GM12878 (cell line): ENCODE measurements around the gene TMEM171. TPM values are rescaled to one million over a fixed set of nuclear protein-coding genes. Genes with fewer than 3 reads are reported as not detected.

ENCODE experiments used
- ATAC-seq: fragments of 200-7000 bp; cut with Tn5 transposase; 3 replicates; pipeline ENCODE4 v1.9.1; 2020; ENCODE audit warnings: mild to moderate bottlenecking, moderate library complexity
- BruUV-seq: library from RNA; stranded (reverse); fragments of 400-500 nt; replicated peaks from 2 replicates; lab custom pipeline; 2021; lab: Mats Ljungman, UMichigan
- CTCF ChIA-PET: fragments of 300-600 bp; sonication (Branson Sonifier 250); formaldehyde crosslinking; extraction: SDS; loops from one replicate; lab custom pipeline; 2021; ENCODE audit warnings: inconsistent platforms; lab: Yijun Ruan, JAX
- POLR2A ChIA-PET: fragments of 350-600 bp; formaldehyde crosslinking; extraction: SDS; loops from one replicate; lab custom pipeline; 2021; ENCODE audit warnings: inconsistent platforms; lab: Charles Lee
- RAD21 ChIA-PET: fragments of 300-600 bp; sonication (Branson Sonifier 250); formaldehyde crosslinking; loops from one replicate; lab custom pipeline; 2023; ENCODE audit warnings: antibody characterized with exemption; ENCODE audit not compliant: unreplicated experiment; lab: Charles Lee
- SMC1A ChIA-PET: fragments of 300-600 bp; sonication (Branson Sonifier 250); formaldehyde crosslinking; loops from one replicate; lab custom pipeline; 2023; ENCODE audit not compliant: unreplicated experiment, uncharacterized antibody; lab: Charles Lee
- DNase-seq: peaks from one replicate; pipeline ENCODE4 v3.0.0-alpha.2; 2011; ENCODE audit warnings: low read depth, low spot score
- FAIRE-seq: peaks from 3 replicates; lab custom pipeline; 2011; peaks lifted over from hg19 to GRCh38; lab: Jason Lieb, UNC
- H2AFZ ChIP-seq: 2 replicates; pipeline ENCODE4 v1.6.0; 2011; ENCODE audit warnings: low read depth, low read length, control low read depth; ENCODE audit not compliant: control insufficient read depth
- H3K27ac ChIP-seq: 2 replicates; pipeline ENCODE4 v1.5.1; 2011; ENCODE audit warnings: control low read depth; ENCODE audit not compliant: control insufficient read depth, insufficient read depth
- H3K27me3 ChIP-seq, 2 experiments: replicated peaks in 1 of 2; 2 replicates each; pipeline versions ENCODE4 v1.6.0 to v1.6.1; 2011; ENCODE audit warnings: low read length in 1 of 2; ENCODE audit not compliant: control insufficient read depth in 2 of 2, insufficient read depth in 2 of 2
- H3K36me3 ChIP-seq, 2 experiments: 2 replicates each; pipeline ENCODE4 v1.5.1; 2011; ENCODE audit warnings: low read length in 1 of 2; ENCODE audit not compliant: control insufficient read depth in 2 of 2, insufficient read depth in 2 of 2
- H3K4me1 ChIP-seq: 2 replicates; pipeline ENCODE4 v1.6.1; 2011; ENCODE audit warnings: mild to moderate bottlenecking, low read length, moderate library complexity, mixed read lengths; ENCODE audit not compliant: control insufficient read depth, insufficient read depth
- H3K4me2 ChIP-seq: 2 replicates; pipeline ENCODE4 v1.6.0; 2011; ENCODE audit warnings: control low read depth; ENCODE audit not compliant: control insufficient read depth, insufficient read depth
- H3K4me3 ChIP-seq: fragments of 200-600 bp; sonication (generic); 2 replicates; pipeline ENCODE4 v1.5.1; 2016
- H3K79me2 ChIP-seq: 2 replicates; pipeline ENCODE4 v1.6.0; 2011; ENCODE audit warnings: low read length; ENCODE audit not compliant: control insufficient read depth, insufficient read depth
- H3K9ac ChIP-seq: 2 replicates; pipeline ENCODE4 v1.8.0; 2011; ENCODE audit warnings: low read length, control low read depth, mixed read lengths; ENCODE audit not compliant: control insufficient read depth, insufficient read depth
- H3K9me3 ChIP-seq: replicated peaks from 3 replicates; pipeline ENCODE4 v1.5.1; 2011; ENCODE audit warnings: mild to moderate bottlenecking, low read length; ENCODE audit not compliant: control insufficient read depth, insufficient read depth
- H4K20me1 ChIP-seq: 2 replicates; pipeline ENCODE4 v1.6.0; 2011; ENCODE audit not compliant: control insufficient read depth, insufficient read depth
- CHD1 ChIP-seq: IDR thresholded peaks from 2 replicates; pipeline ENCODE4 v1.6.1; 2012; ENCODE audit warnings: low read depth, low read length, improper control_type of control experiment
- CREB1 ChIP-seq: IDR thresholded peaks from 2 replicates; pipeline ENCODE4 v1.6.1; 2012; ENCODE audit warnings: low read depth, mild to moderate bottlenecking, inconsistent platforms
- HDAC6 ChIP-seq: fragments of 200-600 bp; sonication (generic); IDR thresholded peaks from one replicate; pipeline ENCODE4 v1.8.0; 2017; ENCODE audit warnings: antibody characterized with exemption; ENCODE audit not compliant: unreplicated experiment
- MYC ChIP-seq: IDR thresholded peaks from 2 replicates; pipeline ENCODE4 v1.6.1; 2011; ENCODE audit warnings: mild to moderate bottlenecking, low read length, moderate library complexity, inconsistent platforms; ENCODE audit not compliant: insufficient read depth, insufficient replicate concordance, insufficient read length, severe bottlenecking
- SUPT20H ChIP-seq: IDR thresholded peaks from 2 replicates; pipeline ENCODE4 v1.6.1; 2011; ENCODE audit warnings: low read depth, mild to moderate bottlenecking, low read length, moderate library complexity, borderline replicate concordance; ENCODE audit not compliant: control insufficient read depth
- TBL1XR1 ChIP-seq: IDR thresholded peaks from 2 replicates; pipeline ENCODE4 v1.6.1; 2012; ENCODE audit warnings: low read depth, low read length, improper control_type of control experiment
- YY1 ChIP-seq: IDR thresholded peaks from 2 replicates; pipeline ENCODE4 v1.6.1; 2011; ENCODE audit warnings: low read depth, mild to moderate bottlenecking, low read length
- WGBS: methylation state at CpG from one replicate; pipeline ENCODE4 v1.1.6; 2016; ENCODE audit warnings: low lambda C conversion rate; ENCODE audit not compliant: insufficient replicate concordance, insufficient coverage; ENCODE audit errors: missing lambda C conversion rate; 5-methylcytosine and 5-hydroxymethylcytosine counted together
- in situ Hi-C: fragments of 300-500 bp; cut with MboI; formaldehyde crosslinking; loops from 9 replicates; pipeline ENCODE4 v1.14.3; 2018; ENCODE audit warnings: mixed read lengths
- intact Hi-C: fragments of 100-400 bp; cut with micrococcal nuclease; formaldehyde crosslinking; loops from one replicate; pipeline ENCODE4 v1.14.2; 2022; ENCODE audit not compliant: unreplicated experiment
- polyA plus RNA-seq, 11 experiments: library from polyadenylated mRNA; depleted of rRNA in 4 of 11; unstranded in 6 of 11; stranded (reverse) in 5 of 11; fragments of >200 nt; fragmentation: Nextera tagmentation in 4 of 11; fragmentation: Illumina TruSeq in 1 of 11; extraction: Ambion mirVana in 4 of 11; extraction: Trizol in 1 of 11; gene quantifications; 1 replicate in 1 of 11; 2 replicates in 10 of 11; pipeline versions ENCODE4 v1.2.1 to v1.2.3, GENCODE V29; 2011 to 2016; ENCODE audit warnings: inconsistent platforms in 2 of 11, missing spikeins in 2 of 11, low read depth in 1 of 11
- total RNA-seq, 4 experiments: library from RNA; depleted of rRNA in 3 of 4; stranded (reverse); fragments of >200 nt in 3 of 4; fragmentation: Illumina TruSeq in 1 of 4; extraction: Trizol in 1 of 4; gene quantifications; 2 replicates each; pipeline versions ENCODE4 v1.2.1 to v1.2.3, GENCODE V29; 2013 to 2021
- TF ChIP-seq, protein P1 (sequence below): fragments of 450-650 bp; formaldehyde crosslinking; IDR thresholded peaks from 2 replicates; pipeline ENCODE4 v1.4.0; 2022; ENCODE audit warnings: mild to moderate bottlenecking, moderate library complexity

The TMEM171 gene
- total and polyA plus RNA-seq, 10 of the 15 experiments (the other 5 are each of a cell fraction or from before 2014, with no cell fraction given): not detected

DNA sequence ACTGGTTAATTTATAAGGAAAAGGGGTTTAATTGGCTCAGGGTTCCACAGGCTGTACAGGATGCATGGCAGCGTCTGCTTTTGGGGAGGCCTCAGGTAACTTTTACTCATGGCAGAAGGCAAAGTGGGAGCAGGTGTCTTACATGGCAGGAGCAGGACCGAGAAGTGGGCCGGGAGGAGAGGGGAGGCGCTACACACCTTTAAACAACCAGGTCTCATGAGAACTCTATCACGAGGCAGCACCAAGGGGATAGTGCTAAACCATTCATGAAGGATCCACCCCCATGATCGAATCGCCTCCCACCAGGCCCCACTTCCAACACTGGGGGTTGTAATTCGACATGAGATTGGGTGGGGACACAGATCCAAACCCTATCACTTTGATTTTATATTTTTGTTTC lies 21.7 kb downstream of the TMEM171 start (continued):
- no peak for TF ChIP-seq HDAC6
- TF ChIP-seq CREB1: no peak
- TF ChIP-seq, protein P1, sequence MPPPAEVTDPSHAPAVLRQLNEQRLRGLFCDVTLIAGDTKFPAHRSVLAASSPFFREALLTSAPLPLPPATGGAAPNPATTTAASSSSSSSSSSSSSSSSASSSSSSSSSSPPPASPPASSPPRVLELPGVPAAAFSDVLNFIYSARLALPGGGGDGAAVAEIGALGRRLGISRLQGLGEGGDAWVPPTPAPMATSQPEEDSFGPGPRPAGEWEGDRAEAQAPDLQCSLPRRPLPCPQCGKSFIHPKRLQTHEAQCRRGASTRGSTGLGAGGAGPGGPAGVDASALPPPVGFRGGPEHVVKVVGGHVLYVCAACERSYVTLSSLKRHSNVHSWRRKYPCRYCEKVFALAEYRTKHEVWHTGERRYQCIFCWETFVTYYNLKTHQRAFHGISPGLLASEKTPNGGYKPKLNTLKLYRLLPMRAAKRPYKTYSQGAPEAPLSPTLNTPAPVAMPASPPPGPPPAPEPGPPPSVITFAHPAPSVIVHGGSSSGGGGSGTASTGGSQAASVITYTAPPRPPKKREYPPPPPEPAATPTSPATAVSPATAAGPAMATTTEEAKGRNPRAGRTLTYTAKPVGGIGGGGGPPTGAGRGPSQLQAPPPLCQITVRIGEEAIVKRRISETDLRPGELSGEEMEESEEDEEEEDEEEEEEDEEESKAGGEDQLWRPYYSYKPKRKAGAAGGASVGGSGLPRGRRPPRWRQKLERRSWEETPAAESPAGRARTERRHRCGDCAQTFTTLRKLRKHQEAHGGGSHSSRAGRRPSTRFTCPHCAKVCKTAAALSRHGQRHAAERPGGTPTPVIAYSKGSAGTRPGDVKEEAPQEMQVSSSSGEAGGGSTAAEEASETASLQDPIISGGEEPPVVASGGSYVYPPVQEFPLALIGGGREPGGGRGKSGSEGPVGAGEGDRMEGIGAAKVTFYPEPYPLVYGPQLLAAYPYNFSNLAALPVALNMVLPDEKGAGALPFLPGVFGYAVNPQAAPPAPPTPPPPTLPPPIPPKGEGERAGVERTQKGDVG: no peak
- no peak for TF ChIP-seq TBL1XR1

DNA sequence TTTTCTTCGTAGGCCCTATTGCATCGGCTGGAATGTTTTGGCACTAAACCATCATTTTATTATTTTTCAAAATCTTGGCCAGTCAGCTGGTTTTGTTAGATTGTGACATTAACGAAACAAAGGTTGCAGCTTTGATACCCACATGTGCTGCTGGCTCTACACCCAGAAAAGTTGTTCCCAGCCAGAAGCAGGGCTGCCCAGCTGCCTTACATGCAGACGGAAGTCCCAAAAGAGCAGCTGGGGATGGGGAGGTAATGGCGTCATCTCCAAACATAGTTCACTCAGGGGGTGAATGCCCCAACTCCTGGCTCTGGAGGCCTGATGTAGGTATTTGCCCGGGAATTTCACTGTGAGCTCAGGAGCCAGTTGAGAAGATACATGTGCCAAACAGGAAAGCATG lies 23.3 kb downstream of the TMEM171 start:
- Histone ChIP-seq H3K4me1 (no peaks in the 10 kb centered on the region), H4K20me1 (no peaks in the 10 kb centered on the region), H3K4me2 (no peak overlapping the region), H3K27me3 (peaks cover 0 to 2% of the 10 kb centered on the region in 2 experiments; a peak in 2 of 4 replicates), H3K36me3 (no peaks in the 10 kb centered on the region), H3K4me3 (no peak overlapping the region), H2AFZ (no peak overlapping the region), H3K9ac (no peak overlapping the region), H3K27ac (no peak overlapping the region), H3K9me3 (no peaks in the 10 kb centered on the region), H3K79me2 (no peaks in the 10 kb centered on the region)
- CTCF ChIA-PET: interaction anchor here (0.6 kb wide), 1 partner anchor 191 kb away, joined by 3 read pairs; no protein-coding TSS in a partner anchor
- POLR2A ChIA-PET: interaction anchor here (0.7 kb wide), 1 partner anchor 17 kb away, joined by 3 read pairs; no protein-coding TSS in a partner anchor
- intact Hi-C loops (no loop called here), in situ Hi-C loops (no loop called here)
- DNase-seq (no peak), FAIRE-seq (no peak), ATAC-seq (no peak)
- TF ChIP-seq YY1 (no peak), MYC (no peak), TBL1XR1 (no peak), SUPT20H (no peak), CHD1 (no peak)
- RAD21 ChIA-PET: no interaction called here
- WGBS: 45% methylated on average over 6 of the region's 6 CpGs
- SMC1A ChIA-PET: no interaction called here
- no TSS peak for BruUV-seq
